Neural cell (in vitro differentiated cells): Measurements from ENCODE around the gene LIF.

Source experiments
- CTCF ChIP-seq: fragments of 450-650 bp; IDR thresholded peaks from 2 replicates; pipeline ENCODE4 v1.5.1; 2014; ENCODE audit warnings: antibody characterized with exemption, mild to moderate bottlenecking, moderate library complexity; ENCODE audit not compliant: poor library complexity, severe bottlenecking
- EZH2 ChIP-seq: fragments of 200-600, 300-800 bp; shearing (Covaris generic), sonication (generic); IDR thresholded peaks from 2 replicates; pipeline ENCODE4 v1.6.1; 2014; ENCODE audit warnings: antibody characterized with exemption, low read length, borderline replicate concordance, mild to moderate bottlenecking; ENCODE audit not compliant: insufficient read depth, poor library complexity, severe bottlenecking
- MXI1 ChIP-seq: fragments of 450-650 bp; conservative IDR thresholded peaks from 2 replicates; pipeline ENCODE4 v1.6.1; 2014; ENCODE audit warnings: antibody characterized with exemption, mild to moderate bottlenecking; ENCODE audit not compliant: poor library complexity, severe bottlenecking
- POLR2AphosphoS5 ChIP-seq: IDR thresholded peaks from 2 replicates; pipeline ENCODE4 v1.6.1; 2012
- RAD21 ChIP-seq: fragments of 450-650 bp; conservative IDR thresholded peaks from 2 replicates; pipeline ENCODE4 v1.6.1; 2014; ENCODE audit warnings: antibody characterized with exemption, mild to moderate bottlenecking, moderate library complexity
- REST ChIP-seq: IDR thresholded peaks from 2 replicates; pipeline ENCODE4 v1.6.1; 2012; ENCODE audit warnings: borderline replicate concordance
- SMC3 ChIP-seq: fragments of 450-650 bp; conservative IDR thresholded peaks from 2 replicates; pipeline ENCODE4 v1.6.1; 2014; ENCODE audit warnings: antibody characterized with exemption, mild to moderate bottlenecking, moderate library complexity; ENCODE audit not compliant: poor library complexity
- TAF1 ChIP-seq: IDR thresholded peaks from 2 replicates; pipeline ENCODE4 v1.6.1; 2012; ENCODE audit warnings: low read depth

GRCh38 chr22:30267382-30268302 lies 21.1 kb upstream of the LIF start:
- TF ChIP-seq RAD21 (no peak), EZH2 (no peak), CTCF (no peak), POLR2AphosphoS5 (no peak), SMC3 (no peak), TAF1 (no peak), REST (no peak), MXI1 (no peak)
